Heart right ventricle (tissue), 16 donors: ENCODE data around the gene H6PD. TPM values are rescaled to one million over a fixed set of nuclear protein-coding genes. Genes with fewer than 3 reads are reported as not detected.

Experiments
- ATAC-seq, 8 donors: fragments of 200-7000 bp; cut with Tn5 transposase; one replicate each; pipeline ENCODE4 v1.9.1; 2020; ENCODE audit warnings: mild to moderate bottlenecking in 8 of 8, moderate library complexity in 8 of 8, moderate number of reproducible peaks in 1 of 8
- DNase-seq, 2 donors: peaks; one replicate each; pipeline ENCODE4 v3.0.0-alpha.2; 2020
- H3K27ac ChIP-seq, 10 donors: fragments of 200-600 bp; sonication (generic) in 2 of 10; one replicate each; pipeline versions ENCODE4 v1.5.0 to v1.8.0; 2020 to 2022; ENCODE audit warnings: mild to moderate bottlenecking in 3 of 10
- H3K27me3 ChIP-seq, 7 donors: fragments of 200-600 bp; one replicate each; pipeline ENCODE4 v1.8.0; 2021 to 2022; ENCODE audit warnings: mild to moderate bottlenecking in 2 of 7
- H3K36me3 ChIP-seq, 9 donors: fragments of 200-600 bp; sonication (generic) in 1 of 9; one replicate each; pipeline versions ENCODE4 v1.5.0 to v1.8.0; 2020 to 2022; ENCODE audit warnings: mild to moderate bottlenecking in 2 of 9
- H3K4me1 ChIP-seq, 9 donors: fragments of 200-600 bp; sonication (generic) in 1 of 9; one replicate each; pipeline versions ENCODE4 v1.5.0 to v1.8.0; 2020 to 2022; ENCODE audit warnings: mild to moderate bottlenecking in 4 of 9
- H3K4me3 ChIP-seq, 10 donors: fragments of 200-600 bp; sonication (generic) in 2 of 10; one replicate each; pipeline versions ENCODE4 v1.5.0 to v1.8.0; 2020 to 2022; ENCODE audit warnings: mild to moderate bottlenecking in 7 of 10, moderate library complexity in 2 of 10
- H3K9me3 ChIP-seq, 11 donors: fragments of 200-600 bp in 10 of 11; sonication (generic) in 2 of 11; one replicate each; pipeline versions ENCODE4 v1.5.0 to v1.8.0; 2013 to 2022; ENCODE audit warnings: mild to moderate bottlenecking in 2 of 11, control low read depth in 1 of 11, moderate library complexity in 1 of 11
- WGBS, 2 donors: extraction: QIAGEN DNeasy Blood & Tissue Kit; methylation state at CpG; one replicate each; pipeline ENCODE4 v1.1.7; 2013; ENCODE audit warnings: inconsistent platforms in 1 of 2; 5-methylcytosine and 5-hydroxymethylcytosine counted together
- intact Hi-C, 10 donors: fragments of 100-400 bp; cut with DNase I; formaldehyde crosslinking; loops; one replicate each; pipeline versions ENCODE4 v1.11.1 to v1.14.2; 2022
- polyA plus RNA-seq, 2 donors: library from polyadenylated mRNA; stranded (reverse); fragments of 200-250 nt; gene quantifications; one replicate each; pipeline ENCODE4 v1.2.3, GENCODE V29; 2013
- total RNA-seq, 10 donors: library from RNA; stranded (reverse); fragmentation: NEBNext Ultra II Directional in 3 of 10; extraction: Animal tissue kit (Norgen Biotek cat#: 25700) in 3 of 10; gene quantifications; one replicate each; pipeline versions ENCODE4 v1.2.1 to v1.2.4, GENCODE V29; 2021 to 2023
- TF ChIP-seq, protein P1 (sequence below), 9 donors: fragments of 200-600 bp; sonication (generic) in 2 of 9; IDR thresholded peaks; one replicate each; pipeline versions ENCODE4 v1.5.0 to v1.8.0; 2021 to 2022; ENCODE audit warnings: antibody characterized with exemption in 9 of 9, mild to moderate bottlenecking in 5 of 9, moderate library complexity in 1 of 9
- donor health status: Arrhythmogenic right ventricular cardiomyopathy.
- donor health status: ischemic (EF 13 %, LVEDD 7.1; RV severe dilation, severe dysfunction).
- donor health status: healthy with polysubstance abuse.
- donor health status: DM: no; HTN: yes; CAD: no.
- donor health status: DM: no; HTN: no; CAD: no.
- donor health status: ischemic (EF 25% LVEDD 6.9; RV normal size, moderate dysfunction).
- donor health status: ischemic (EF 25% LVEDD 5.7; RV mildly dilated, moderate dysfunction).
- donor health status: healthy.
- donor health status: DM: yes; HTN: yes; CAD: no.
- donor health status: Ischemic cardiomyopathy.
- donor health status: ischemic (EF 35%, LVEDD 5.7; RV mildly dilated, moderate dysfunction).
- donor health status: nonischemic (EF 11% LVEDD 7.7; RV severe dilation, severe dysfunction).
- donor health status: DM: yes; HTN: yes; CAD: no.
- donor health status: PGD.
- donor health status: ischemic (EF 29% LVEDD 5.4; RV normal size, mild dysfunction).
- donor health status: nonischemic (EF 23%, LVEDD 6.1; RV moderate dilation, normal function).

The H6PD gene
- total and polyA plus RNA-seq, 12 donors: 5.7 to 45.0 (median 28.4) TPM

DNA sequence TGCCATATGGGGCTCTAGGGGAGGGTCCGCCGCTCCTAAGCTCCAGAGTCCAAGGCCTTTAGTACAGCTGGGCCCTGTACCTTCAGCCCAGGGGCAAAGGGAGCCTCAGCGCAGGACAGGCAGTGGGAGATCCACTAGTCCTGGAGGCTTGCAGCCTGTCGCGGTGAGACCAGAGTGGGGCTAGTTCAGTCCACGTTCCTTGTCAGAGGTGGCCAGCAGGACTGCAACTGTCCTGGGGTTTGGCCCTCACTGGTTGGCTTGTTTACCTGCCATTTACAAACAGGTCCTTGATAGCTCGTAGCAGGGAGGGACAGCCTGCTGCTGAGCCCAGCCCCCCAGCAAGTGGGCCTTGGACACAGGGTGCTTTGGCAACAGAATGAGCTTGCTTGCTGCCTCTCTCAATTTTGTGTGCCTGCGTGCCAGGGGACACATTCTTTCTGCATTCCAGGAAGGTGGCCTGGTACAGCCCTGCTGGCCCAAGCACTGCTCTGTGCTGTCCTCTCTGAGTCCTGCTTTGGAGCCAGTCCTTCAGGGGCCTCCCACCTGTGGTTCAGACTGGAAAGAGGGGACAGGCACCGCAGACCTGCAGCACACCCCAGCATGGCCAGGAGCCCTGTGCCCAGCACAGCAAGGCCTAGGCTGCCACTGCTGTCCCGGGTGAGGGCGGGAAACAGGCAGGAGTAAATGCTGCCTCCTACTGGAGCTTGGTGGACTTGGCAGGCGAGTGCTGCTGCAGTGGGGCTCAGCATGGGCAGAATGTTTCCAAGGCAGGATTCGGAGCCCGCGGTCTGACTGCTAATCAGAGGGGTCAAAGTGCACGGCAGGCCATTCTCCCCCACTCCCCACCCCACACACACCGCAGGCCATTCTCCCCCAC, 15.2 kb downstream of the H6PD start:
- Histone ChIP-seq H3K27me3 (no peaks in the 10 kb centered on the region), H3K27ac (peak overlapping the region; percentile 50 to 84 (median 80)), H3K36me3 (peaks cover 0 to 49% (median 23%) of the 10 kb centered on the region in 9 donors), H3K9me3 (no peaks in the 10 kb centered on the region), H3K4me3 (no peak overlapping the region), H3K4me1 (peaks cover 24 to 97% (median 73%) of the 10 kb centered on the region in 9 donors)
- DNase-seq: peak; percentile 69 to 70
- TF ChIP-seq, protein P1, sequence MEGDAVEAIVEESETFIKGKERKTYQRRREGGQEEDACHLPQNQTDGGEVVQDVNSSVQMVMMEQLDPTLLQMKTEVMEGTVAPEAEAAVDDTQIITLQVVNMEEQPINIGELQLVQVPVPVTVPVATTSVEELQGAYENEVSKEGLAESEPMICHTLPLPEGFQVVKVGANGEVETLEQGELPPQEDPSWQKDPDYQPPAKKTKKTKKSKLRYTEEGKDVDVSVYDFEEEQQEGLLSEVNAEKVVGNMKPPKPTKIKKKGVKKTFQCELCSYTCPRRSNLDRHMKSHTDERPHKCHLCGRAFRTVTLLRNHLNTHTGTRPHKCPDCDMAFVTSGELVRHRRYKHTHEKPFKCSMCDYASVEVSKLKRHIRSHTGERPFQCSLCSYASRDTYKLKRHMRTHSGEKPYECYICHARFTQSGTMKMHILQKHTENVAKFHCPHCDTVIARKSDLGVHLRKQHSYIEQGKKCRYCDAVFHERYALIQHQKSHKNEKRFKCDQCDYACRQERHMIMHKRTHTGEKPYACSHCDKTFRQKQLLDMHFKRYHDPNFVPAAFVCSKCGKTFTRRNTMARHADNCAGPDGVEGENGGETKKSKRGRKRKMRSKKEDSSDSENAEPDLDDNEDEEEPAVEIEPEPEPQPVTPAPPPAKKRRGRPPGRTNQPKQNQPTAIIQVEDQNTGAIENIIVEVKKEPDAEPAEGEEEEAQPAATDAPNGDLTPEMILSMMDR (IDR thresholded peaks at IDR 0.05): peak in 8 of 9 donors; percentile 12 to 59 (median 50)
- peak in 7 of 8 donors; percentile 36 to 70 (median 60) for ATAC-seq
- intact Hi-C loops: no loop called here
- 61 to 63% methylated on average over 17 of the region's 17 CpGs for WGBS, 2 donors

DNA sequence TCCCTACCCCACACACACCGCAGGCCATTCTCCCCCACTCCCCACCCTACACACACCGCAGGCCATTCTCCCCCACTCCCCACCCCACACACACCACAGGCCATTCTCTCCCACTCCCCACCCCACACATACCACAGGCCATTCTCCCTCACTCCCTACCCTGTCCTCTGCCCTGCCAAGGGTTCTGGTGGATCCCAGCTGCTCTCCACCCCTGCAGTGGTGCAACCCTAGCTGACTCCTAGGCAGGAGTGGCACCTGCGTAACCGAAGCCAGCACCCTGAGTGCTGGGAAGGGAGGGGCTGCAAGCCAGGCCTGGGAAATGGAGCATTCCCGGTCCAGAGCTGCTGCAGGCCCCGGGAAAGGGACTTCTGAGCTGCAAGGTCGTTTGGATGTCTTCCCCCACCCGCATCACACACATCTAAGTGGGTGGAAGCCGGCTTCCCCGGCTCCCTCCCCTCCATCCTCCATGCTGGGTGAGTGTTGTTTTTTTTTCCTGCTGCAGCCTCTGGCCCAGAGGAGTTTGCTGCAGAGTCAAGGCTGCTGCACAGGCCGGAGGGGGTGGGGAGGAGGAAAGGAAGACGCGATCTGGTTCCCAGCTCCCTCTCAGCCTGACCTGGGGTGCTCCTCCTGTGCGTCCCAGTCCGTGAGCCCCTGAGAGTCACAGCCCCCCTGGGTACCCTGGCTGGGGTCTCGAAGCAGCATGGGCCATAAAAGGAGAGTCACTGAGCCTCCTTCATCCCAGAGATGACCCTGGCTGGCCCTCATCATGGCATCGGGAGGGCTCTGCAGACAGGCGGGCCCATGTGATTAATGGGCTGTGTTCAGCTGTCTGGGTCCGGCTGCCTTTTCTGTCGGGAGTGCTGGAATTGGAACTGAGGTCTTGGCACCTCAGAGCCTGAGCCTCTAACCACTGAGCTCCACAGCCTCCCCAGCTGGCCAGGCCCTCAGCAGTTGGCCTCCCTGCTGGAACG, 16.1 kb downstream of the H6PD start:
- H3K4me1 ChIP-seq: peaks cover 24 to 89% (median 70%) of the 10 kb centered on the region in 9 donors
- H3K36me3 ChIP-seq: peaks cover 0 to 47% (median 14%) of the 10 kb centered on the region in 9 donors
- H3K4me3 ChIP-seq: peak overlapping the region in 1 of 10 donors; percentile 21
- no peaks in the 10 kb centered on the region for H3K27me3 ChIP-seq
- TF ChIP-seq, protein P1 (IDR thresholded peaks at IDR 0.05): no peak
- intact Hi-C loops: no loop called here
- DNase-seq (no peak), ATAC-seq (peak in 6 of 8 donors; percentile 8 to 33 (median 22))
- 34 to 37% methylated on average over 21 of the region's 21 CpGs for WGBS, 2 donors
- H3K27ac ChIP-seq: peak overlapping the region; percentile 48 to 84 (median 78)
- H3K9me3 ChIP-seq: no peaks in the 10 kb centered on the region

DNA sequence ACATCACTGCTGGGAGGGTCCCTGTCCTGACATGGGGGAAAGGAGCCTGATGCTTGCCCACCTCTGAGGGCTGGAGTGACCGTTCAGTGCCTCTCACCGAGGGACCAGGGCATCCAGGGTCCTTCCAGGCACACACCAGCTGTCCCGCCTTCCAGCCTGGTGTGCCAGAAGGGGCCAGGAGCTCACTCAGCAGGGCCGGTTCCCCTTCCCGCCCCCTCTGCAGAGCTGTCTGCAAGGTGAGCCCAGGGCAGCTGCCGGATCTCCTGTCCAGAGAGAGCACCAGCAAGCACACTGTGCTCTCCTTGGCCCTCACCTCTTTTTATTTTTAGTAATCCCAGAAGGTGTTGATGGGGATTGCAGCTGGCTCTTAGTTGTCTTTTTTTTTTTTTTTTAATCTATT, 16.9 kb downstream of the H6PD start:
- Histone ChIP-seq H3K4me3 (peak overlapping the region in 1 of 10 donors; percentile 21), H3K27me3 (no peaks in the 10 kb centered on the region), H3K9me3 (no peaks in the 10 kb centered on the region), H3K36me3 (peaks cover 0 to 46% (median 14%) of the 10 kb centered on the region in 9 donors), H3K27ac (peak overlapping the region; percentile 48 to 84 (median 78)), H3K4me1 (peaks cover 24 to 83% (median 70%) of the 10 kb centered on the region in 9 donors)
- intact Hi-C loops: no loop called here
- TF ChIP-seq, protein P1 (IDR thresholded peaks at IDR 0.05): no peak
- ATAC-seq: peak; percentile 19 to 54 (median 40)
- peak in 1 of 2 donors; percentile 55 for DNase-seq
- 20 to 30% methylated on average over 6 of the region's 6 CpGs for WGBS, 2 donors

DNA sequence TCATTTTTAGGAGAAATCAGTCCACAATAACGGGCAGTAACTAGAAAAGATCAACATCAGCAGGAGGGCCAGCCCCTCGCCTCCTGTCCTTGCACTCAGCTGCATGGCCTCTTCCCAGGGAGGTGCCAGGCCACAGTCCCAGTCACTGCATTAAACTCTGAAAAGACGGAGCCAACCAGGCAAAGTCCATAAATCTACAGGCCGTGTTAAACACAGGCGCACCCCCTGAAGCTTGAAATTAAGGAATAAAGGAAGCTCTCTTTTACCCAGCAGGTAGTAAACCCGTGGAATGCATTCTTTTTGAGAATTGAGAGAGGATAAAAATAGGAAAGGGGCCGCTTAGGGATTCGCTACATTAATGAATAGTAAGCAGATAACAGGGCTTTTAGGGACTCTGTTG, 18.4 kb downstream of the H6PD start:
- intact Hi-C loops: loop anchor here in 1 of 10 donors (2.0 kb wide), 1 partner anchor 18 kb away; the partner anchor contains the start of gene H6PD
- Histone ChIP-seq H3K27ac (peak overlapping the region; percentile 32 to 84 (median 78)), H3K9me3 (no peaks in the 10 kb centered on the region), H3K27me3 (no peaks in the 10 kb centered on the region), H3K36me3 (peaks cover 0 to 37% (median 0%) of the 10 kb centered on the region in 9 donors), H3K4me1 (peaks cover 20 to 82% (median 59%) of the 10 kb centered on the region in 9 donors), H3K4me3 (no peak overlapping the region)
- WGBS, 2 donors: 46 to 63% methylated on average over 8 of the region's 8 CpGs
- ATAC-seq (no peak), DNase-seq (no peak)
- TF ChIP-seq, protein P1 (IDR thresholded peaks at IDR 0.05): no peak
